Adrenal gland (tissue), 5 donors: ENCODE measurements around the gene HNRNPDL.

Experiments used
- POLR2A ChIP-seq, 2 donors: fragments of 450-650 bp; IDR thresholded peaks; one replicate each; pipeline ENCODE4 v1.6.1; 2017; ENCODE audit warnings: antibody characterized with exemption in 2 of 2, mild to moderate bottlenecking in 2 of 2, moderate library complexity in 1 of 2
- TF ChIP-seq, protein P1 (sequence below), 6 experiments: fragments of 450-650 bp in 4 of 6; fragments of 200-600 bp in 2 of 6; sonication (generic) in 1 of 6; IDR thresholded peaks; 1 replicate in 5 of 6; 2 replicates in 1 of 6; pipeline versions ENCODE4 v1.5.1 to v1.8.0; 2016 to 2021; ENCODE audit warnings: antibody characterized with exemption in 6 of 6, mild to moderate bottlenecking in 2 of 6, moderate library complexity in 1 of 6
- donor health status: DM: no; HTN: no; CAD: no.

DNA sequence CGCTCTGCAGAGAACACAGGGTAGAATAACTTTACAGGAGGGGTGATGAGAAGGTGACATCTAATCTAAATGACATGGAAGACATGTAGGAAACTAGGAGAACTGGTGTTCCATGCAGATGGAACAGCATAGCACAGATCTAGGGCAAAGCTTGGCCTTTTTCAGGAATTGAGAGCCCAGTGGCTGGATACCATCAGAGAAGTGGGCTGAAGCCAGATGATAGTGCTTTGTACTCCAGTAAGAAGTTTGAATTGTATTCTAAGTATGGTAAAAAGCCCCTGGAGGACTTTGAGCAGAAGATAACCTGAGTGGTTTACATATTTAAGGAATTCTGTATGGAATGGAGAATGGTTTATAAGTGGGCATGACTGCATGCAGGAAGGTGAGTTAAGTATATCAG lies 33.0 kb upstream of the HNRNPDL start:
- no peak for TF ChIP-seq POLR2A (IDR thresholded peaks at IDR 0.05)
- TF ChIP-seq, protein P1, sequence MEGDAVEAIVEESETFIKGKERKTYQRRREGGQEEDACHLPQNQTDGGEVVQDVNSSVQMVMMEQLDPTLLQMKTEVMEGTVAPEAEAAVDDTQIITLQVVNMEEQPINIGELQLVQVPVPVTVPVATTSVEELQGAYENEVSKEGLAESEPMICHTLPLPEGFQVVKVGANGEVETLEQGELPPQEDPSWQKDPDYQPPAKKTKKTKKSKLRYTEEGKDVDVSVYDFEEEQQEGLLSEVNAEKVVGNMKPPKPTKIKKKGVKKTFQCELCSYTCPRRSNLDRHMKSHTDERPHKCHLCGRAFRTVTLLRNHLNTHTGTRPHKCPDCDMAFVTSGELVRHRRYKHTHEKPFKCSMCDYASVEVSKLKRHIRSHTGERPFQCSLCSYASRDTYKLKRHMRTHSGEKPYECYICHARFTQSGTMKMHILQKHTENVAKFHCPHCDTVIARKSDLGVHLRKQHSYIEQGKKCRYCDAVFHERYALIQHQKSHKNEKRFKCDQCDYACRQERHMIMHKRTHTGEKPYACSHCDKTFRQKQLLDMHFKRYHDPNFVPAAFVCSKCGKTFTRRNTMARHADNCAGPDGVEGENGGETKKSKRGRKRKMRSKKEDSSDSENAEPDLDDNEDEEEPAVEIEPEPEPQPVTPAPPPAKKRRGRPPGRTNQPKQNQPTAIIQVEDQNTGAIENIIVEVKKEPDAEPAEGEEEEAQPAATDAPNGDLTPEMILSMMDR (IDR thresholded peaks at IDR 0.05): no peak
